H9 (cell line): ENCODE measurements around the gene SIGLEC9. TPM values are rescaled to one million over a fixed set of nuclear protein-coding genes. Genes with fewer than 3 reads are reported as not detected.

ENCODE experiments used
- DNase-seq: peaks from one replicate; pipeline ENCODE4 v3.0.0-alpha.2; 2017
- H2AFZ ChIP-seq: one replicate; pipeline ENCODE4 v1.6.1; 2013; ENCODE audit warnings: mild to moderate bottlenecking, low read length, control low read depth, moderate library complexity
- H2AK5ac ChIP-seq: 2 replicates; pipeline ENCODE4 v1.6.1; 2013; ENCODE audit warnings: low read length, control low read depth, mixed read lengths; ENCODE audit not compliant: insufficient read length
- H2BK120ac ChIP-seq: one replicate; pipeline ENCODE4 v1.6.1; 2013; ENCODE audit warnings: low read depth, mild to moderate bottlenecking, low read length, control low read depth, inconsistent platforms; ENCODE audit not compliant: poor library complexity, severe bottlenecking
- H2BK12ac ChIP-seq: 2 replicates; pipeline ENCODE4 v1.6.1; 2013; ENCODE audit warnings: low read length, control low read depth, mixed read lengths, low read depth; ENCODE audit not compliant: insufficient read length
- H2BK15ac ChIP-seq: 2 replicates; pipeline ENCODE4 v1.6.1; 2013; ENCODE audit warnings: low read depth, low read length, control low read depth
- H2BK20ac ChIP-seq: one replicate; pipeline ENCODE4 v1.6.1; 2013; ENCODE audit warnings: low read depth, mild to moderate bottlenecking, low read length, control low read depth, inconsistent platforms; ENCODE audit not compliant: poor library complexity, severe bottlenecking
- H2BK5ac ChIP-seq: 2 replicates; pipeline ENCODE4 v1.6.1; 2013; ENCODE audit warnings: low read length, control low read depth, mixed read lengths; ENCODE audit not compliant: insufficient read length
- H3K14ac ChIP-seq: 2 replicates; pipeline ENCODE4 v1.6.1; 2013; ENCODE audit warnings: low read length, control low read depth; ENCODE audit not compliant: insufficient read depth
- H3K18ac ChIP-seq: 2 replicates; pipeline ENCODE4 v1.6.1; 2013; ENCODE audit warnings: low read depth, mild to moderate bottlenecking, mixed read lengths, low read length, control low read depth; ENCODE audit not compliant: insufficient read length
- H3K23ac ChIP-seq: 2 replicates; pipeline ENCODE4 v1.6.1; 2013; ENCODE audit warnings: low read length, control low read depth, mixed read lengths, low read depth; ENCODE audit not compliant: insufficient read length
- H3K23me2 ChIP-seq: 2 replicates; pipeline ENCODE4 v1.6.1; 2013; ENCODE audit warnings: low read depth, mild to moderate bottlenecking, mixed read lengths, low read length, control low read depth; ENCODE audit not compliant: insufficient read length, poor library complexity, severe bottlenecking
- H3K27ac ChIP-seq: 2 replicates; pipeline ENCODE4 v1.5.1; 2013; ENCODE audit warnings: low read length, control low read depth, mixed read lengths, low read depth; ENCODE audit not compliant: insufficient read length
- H3K27me3 ChIP-seq: 2 replicates; pipeline ENCODE4 v1.6.1; 2013; ENCODE audit warnings: low read length, control low read depth, inconsistent platforms; ENCODE audit not compliant: insufficient read depth
- H3K4ac ChIP-seq: 2 replicates; pipeline ENCODE4 v1.6.1; 2013; ENCODE audit warnings: low read depth, mild to moderate bottlenecking, control low read depth, inconsistent platforms, low read length, moderate library complexity
- H3K4me1 ChIP-seq: 2 replicates; pipeline ENCODE4 v1.6.1; 2013; ENCODE audit warnings: low read length, control low read depth, inconsistent platforms; ENCODE audit not compliant: insufficient read depth
- H3K4me2 ChIP-seq: 2 replicates; pipeline ENCODE4 v1.6.1; 2013; ENCODE audit warnings: low read length, control low read depth, mixed read lengths; ENCODE audit not compliant: insufficient read length, insufficient read depth
- H3K56ac ChIP-seq: 2 replicates; pipeline ENCODE4 v1.6.1; 2013; ENCODE audit warnings: low read depth, mild to moderate bottlenecking, mixed read lengths, low read length, control low read depth; ENCODE audit not compliant: insufficient read length
- H3K79me1 ChIP-seq: 2 replicates; pipeline ENCODE4 v1.6.1; 2013; ENCODE audit warnings: low read depth, mild to moderate bottlenecking, moderate library complexity, low read length, control low read depth, inconsistent platforms; ENCODE audit not compliant: insufficient read depth, poor library complexity, severe bottlenecking
- H3K79me2 ChIP-seq: 2 replicates; pipeline ENCODE4 v1.6.1; 2013; ENCODE audit warnings: low read length, control low read depth, inconsistent platforms; ENCODE audit not compliant: insufficient read depth
- H3K9ac ChIP-seq: 2 replicates; pipeline ENCODE4 v1.6.1; 2013; ENCODE audit warnings: low read length, control low read depth, mixed read lengths; ENCODE audit not compliant: insufficient read length; ENCODE audit errors: extremely low read depth
- H3K9me3 ChIP-seq: one replicate; pipeline ENCODE4 v1.6.1; 2013; ENCODE audit warnings: low read depth, low read length, inconsistent platforms; ENCODE audit not compliant: control insufficient read depth
- H3T11ph ChIP-seq: one replicate; pipeline ENCODE4 v1.6.1; 2013; ENCODE audit warnings: mild to moderate bottlenecking, low read length, control low read depth, inconsistent platforms
- H4K20me1 ChIP-seq: one replicate; pipeline ENCODE4 v1.6.1; 2013; ENCODE audit not compliant: control insufficient read depth, insufficient read length, insufficient read depth
- H4K5ac ChIP-seq: 2 replicates; pipeline ENCODE4 v1.6.1; 2013; ENCODE audit warnings: low read depth, mild to moderate bottlenecking, mixed read lengths, low read length, control low read depth; ENCODE audit not compliant: insufficient read length
- H4K8ac ChIP-seq: replicated peaks from 2 replicates; pipeline ENCODE4 v1.6.1; 2013; ENCODE audit warnings: low read length, control low read depth, mixed read lengths, low read depth; ENCODE audit not compliant: insufficient read length
- H4K91ac ChIP-seq: 2 replicates; pipeline ENCODE4 v1.6.1; 2013; ENCODE audit warnings: low read depth, mild to moderate bottlenecking, moderate library complexity, mixed read lengths, low read length, control low read depth; ENCODE audit not compliant: insufficient read length
- H3K27ac Mint-ChIP-seq, 3 experiments: 2 replicates in 2 of 3; 3 replicates in 1 of 3; pipeline ENCODE4 v1.8.0; 2020 to 2021; ENCODE audit warnings: mixed read lengths in 3 of 3, mild to moderate bottlenecking in 1 of 3, moderate library complexity in 1 of 3
- H3K27me3 Mint-ChIP-seq: 2 replicates; pipeline ENCODE4 v1.8.0; 2021; ENCODE audit warnings: low read depth, mild to moderate bottlenecking, moderate library complexity, mixed read lengths
- H3K36me3 Mint-ChIP-seq, 3 experiments: 2 replicates in 2 of 3; 3 replicates in 1 of 3; pipeline ENCODE4 v1.8.0; 2020 to 2021; ENCODE audit warnings: low read depth in 3 of 3, mixed read lengths in 3 of 3; ENCODE audit not compliant: insufficient read depth in 1 of 3
- H3K4me1 Mint-ChIP-seq, 2 experiments: 2 replicates each; pipeline ENCODE4 v1.8.0; 2020; ENCODE audit warnings: mixed read lengths in 2 of 2
- H3K4me3 Mint-ChIP-seq, 2 experiments: 2 replicates in 1 of 2; 3 replicates in 1 of 2; pipeline ENCODE4 v1.8.0; 2020 to 2021; ENCODE audit warnings: mild to moderate bottlenecking in 2 of 2, mixed read lengths in 2 of 2, moderate library complexity in 1 of 2
- H3K9me3 Mint-ChIP-seq, 2 experiments: 2 replicates in 1 of 2; 3 replicates in 1 of 2; pipeline ENCODE4 v1.8.0; 2020; ENCODE audit warnings: mild to moderate bottlenecking in 2 of 2, mixed read lengths in 2 of 2, moderate library complexity in 1 of 2
- WGBS: extraction: QIAGEN DNeasy Blood & Tissue Kit; methylation state at CpG from one replicate; pipeline ENCODE4 v1.1.7; 2013; ENCODE audit warnings: missing lambda C conversion rate, low lambda C conversion rate, mixed read lengths; ENCODE audit not compliant: insufficient read length; ENCODE audit errors: extremely low coverage; 5-methylcytosine and 5-hydroxymethylcytosine counted together
- total RNA-seq: library from RNA; stranded (reverse); gene quantifications from 2 replicates; pipeline ENCODE4 v1.2.1, GENCODE V29; 2021
- TF ChIP-seq, protein P1 (sequence below): fragments of 200-600 bp; sonication (generic); conservative IDR thresholded peaks from 3 replicates; pipeline ENCODE4 v1.8.0; 2021; ENCODE audit warnings: antibody characterized with exemption, mild to moderate bottlenecking

The SIGLEC9 gene
- total RNA-seq, 1 experiment from 2014 or later, result not detected

DNA sequence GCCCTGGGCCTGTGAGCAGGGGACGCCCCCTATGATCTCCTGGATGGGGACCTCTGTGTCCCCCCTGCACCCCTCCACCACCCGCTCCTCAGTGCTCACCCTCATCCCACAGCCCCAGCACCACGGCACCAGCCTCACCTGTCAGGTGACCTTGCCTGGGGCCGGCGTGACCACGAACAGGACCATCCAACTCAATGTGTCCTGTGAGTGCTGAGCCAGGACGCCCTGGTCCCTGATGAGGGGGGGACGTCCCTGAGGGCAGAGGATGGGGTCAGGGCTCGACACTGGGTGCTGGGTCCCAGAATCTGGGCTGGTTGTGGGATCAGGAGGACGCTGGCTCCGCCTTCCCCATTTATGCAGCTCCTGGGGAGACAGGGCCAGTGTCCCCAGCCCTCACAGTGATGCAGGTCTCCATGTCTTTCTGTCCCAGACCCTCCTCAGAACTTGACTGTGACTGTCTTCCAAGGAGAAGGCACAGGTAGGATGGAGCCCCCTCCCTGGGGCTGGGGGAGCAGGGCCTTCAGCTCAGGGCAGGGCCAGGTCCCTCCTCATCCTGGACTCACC, 19.9 kb downstream of the SIGLEC9 start:
- peaks cover 15 to 20% of the 10 kb centered on the region in 2 experiments for H3K4me1 Mint-ChIP-seq
- H4K8ac ChIP-seq, result no peak overlapping the region
- no peak overlapping the region for H3K27ac Mint-ChIP-seq

More for the DNA sequence above, 19.9 kb downstream of the SIGLEC9 start:
- Histone ChIP-seq H3K9me3 (no peaks in the 10 kb centered on the region), H3T11ph (no peak overlapping the region), H3K27ac (no peak overlapping the region), H4K91ac (no peak overlapping the region), H3K4ac (no peak overlapping the region), H2BK12ac (no peak overlapping the region), H2BK20ac (no peak overlapping the region), H2AK5ac (no peak overlapping the region), H3K23ac (no peak overlapping the region), H2BK120ac (no peak overlapping the region), H3K79me2 (no peaks in the 10 kb centered on the region), H3K23me2 (peaks cover 3% of the 10 kb centered on the region), H3K27me3 (no peaks in the 10 kb centered on the region; the same call in 1 of the 2 replicates), H2AFZ (no peak overlapping the region), H3K9ac (no peak overlapping the region), H3K18ac (no peak overlapping the region), H2BK15ac (no peak overlapping the region; the same call in 1 of the 2 replicates), H4K20me1 (no peaks in the 10 kb centered on the region), H3K4me2 (no peak overlapping the region), H3K4me1 (no peaks in the 10 kb centered on the region; the same call in 1 of the 2 replicates), H3K56ac (no peak overlapping the region), H3K14ac (no peak overlapping the region), H3K79me1 (no peaks in the 10 kb centered on the region), H4K5ac (no peak overlapping the region), H2BK5ac (no peak overlapping the region)
- no peak for DNase-seq
- H3K36me3 Mint-ChIP-seq, result no peaks in the 10 kb centered on the region
- H3K27me3 Mint-ChIP-seq, result peaks cover 18% of the 10 kb centered on the region
- WGBS, result no CpG with 5 or more reads among the region's 11 CpGs
- TF ChIP-seq, protein P1, sequence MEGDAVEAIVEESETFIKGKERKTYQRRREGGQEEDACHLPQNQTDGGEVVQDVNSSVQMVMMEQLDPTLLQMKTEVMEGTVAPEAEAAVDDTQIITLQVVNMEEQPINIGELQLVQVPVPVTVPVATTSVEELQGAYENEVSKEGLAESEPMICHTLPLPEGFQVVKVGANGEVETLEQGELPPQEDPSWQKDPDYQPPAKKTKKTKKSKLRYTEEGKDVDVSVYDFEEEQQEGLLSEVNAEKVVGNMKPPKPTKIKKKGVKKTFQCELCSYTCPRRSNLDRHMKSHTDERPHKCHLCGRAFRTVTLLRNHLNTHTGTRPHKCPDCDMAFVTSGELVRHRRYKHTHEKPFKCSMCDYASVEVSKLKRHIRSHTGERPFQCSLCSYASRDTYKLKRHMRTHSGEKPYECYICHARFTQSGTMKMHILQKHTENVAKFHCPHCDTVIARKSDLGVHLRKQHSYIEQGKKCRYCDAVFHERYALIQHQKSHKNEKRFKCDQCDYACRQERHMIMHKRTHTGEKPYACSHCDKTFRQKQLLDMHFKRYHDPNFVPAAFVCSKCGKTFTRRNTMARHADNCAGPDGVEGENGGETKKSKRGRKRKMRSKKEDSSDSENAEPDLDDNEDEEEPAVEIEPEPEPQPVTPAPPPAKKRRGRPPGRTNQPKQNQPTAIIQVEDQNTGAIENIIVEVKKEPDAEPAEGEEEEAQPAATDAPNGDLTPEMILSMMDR, result no peak
- H3K9me3 Mint-ChIP-seq, result no peaks in the 10 kb centered on the region; a peak in 1 of 5 replicates
- no peak overlapping the region for H3K4me3 Mint-ChIP-seq
